CD14-positive monocyte (primary cell): ENCODE measurements around the gene PTGFRN. TPM values are rescaled to one million over a fixed set of nuclear protein-coding genes. Genes with fewer than 3 reads are reported as not detected.

Source experiments
- DNase-seq, 3 donors: peaks; one replicate each; pipeline ENCODE4 v3.0.0-alpha.2; 2011 to 2022
- H2AFZ ChIP-seq: 2 replicates; pipeline ENCODE4 v1.6.0; 2012; ENCODE audit warnings: mild to moderate bottlenecking, low read depth, low read length, inconsistent platforms; ENCODE audit not compliant: insufficient read depth, poor library complexity, severe bottlenecking
- H3K27ac ChIP-seq, 2 donors: 1 replicate in 1 of 2; 2 replicates in 1 of 2; pipeline ENCODE4 v1.5.1; 2012 to 2013; ENCODE audit warnings: low read length in 2 of 2, control low read depth in 1 of 2, inconsistent platforms in 1 of 2, low read depth in 1 of 2, mild to moderate bottlenecking in 1 of 2
- H3K27me3 ChIP-seq, 2 donors: one replicate each; pipeline versions ENCODE4 v1.6.0 to v1.6.1; 2011 to 2013; ENCODE audit warnings: low read length in 2 of 2; ENCODE audit not compliant: control insufficient read depth in 2 of 2, insufficient read depth in 2 of 2
- H3K36me3 ChIP-seq, 2 donors: replicated peaks in 1 of 2; 1 replicate in 1 of 2; 2 replicates in 1 of 2; pipeline versions ENCODE4 v1.5.1 to v1.6.1; 2012 to 2013; ENCODE audit warnings: low read length in 2 of 2, control low read depth in 1 of 2, inconsistent platforms in 1 of 2, mild to moderate bottlenecking in 1 of 2; ENCODE audit not compliant: insufficient read depth in 2 of 2, control insufficient read depth in 1 of 2
- H3K4me1 ChIP-seq, 2 donors: 1 replicate in 1 of 2; 2 replicates in 1 of 2; pipeline versions ENCODE4 v1.5.1 to v1.6.1; 2012 to 2013; ENCODE audit warnings: low read length in 2 of 2, control low read depth in 1 of 2, inconsistent platforms in 1 of 2, mild to moderate bottlenecking in 1 of 2, moderate library complexity in 1 of 2; ENCODE audit not compliant: insufficient read depth in 2 of 2, control insufficient read depth in 1 of 2
- H3K4me2 ChIP-seq: replicated peaks from 2 replicates; pipeline ENCODE3; 2012; ENCODE audit warnings: low read length, moderate library complexity, mild to moderate bottlenecking; ENCODE audit not compliant: poor library complexity, severe bottlenecking; ENCODE audit errors: extremely low read depth
- H3K4me3 ChIP-seq, 3 experiments: fragments of 200-600 bp in 1 of 3; sonication (generic) in 1 of 3; replicated peaks in 1 of 3; 1 replicate in 2 of 3; 2 replicates in 1 of 3; pipeline ENCODE4 v1.5.1; 2011 to 2013; ENCODE audit warnings: low read length in 3 of 3, mild to moderate bottlenecking in 3 of 3, control low read depth in 2 of 3, low read depth in 2 of 3, inconsistent platforms in 1 of 3, moderate library complexity in 1 of 3
- H3K79me2 ChIP-seq: 2 replicates; pipeline ENCODE4 v1.6.0; 2012; ENCODE audit warnings: mild to moderate bottlenecking, control low read depth, inconsistent platforms, low read length, moderate library complexity; ENCODE audit not compliant: insufficient read depth
- H3K9ac ChIP-seq: 2 replicates; pipeline ENCODE4 v1.6.0; 2017; ENCODE audit warnings: low read length, mild to moderate bottlenecking; ENCODE audit not compliant: insufficient read depth, poor library complexity, severe bottlenecking
- H3K9me3 ChIP-seq, 2 donors: replicated peaks in 1 of 2; 1 replicate in 1 of 2; 2 replicates in 1 of 2; pipeline versions ENCODE4 v1.5.1 to v1.6.1; 2012 to 2013; ENCODE audit warnings: low read length in 2 of 2, control low read depth in 1 of 2; ENCODE audit not compliant: control insufficient read depth in 1 of 2, insufficient read depth in 1 of 2
- H4K20me1 ChIP-seq: 2 replicates; pipeline ENCODE4 v1.6.0; 2012; ENCODE audit warnings: mild to moderate bottlenecking, low read length, control low read depth, moderate library complexity; ENCODE audit not compliant: insufficient read depth
- H3K27ac Mint-ChIP-seq, 7 donors: one replicate each; pipeline ENCODE4 v1.8.0; 2020; ENCODE audit warnings: mild to moderate bottlenecking in 7 of 7, mixed read lengths in 7 of 7, moderate library complexity in 6 of 7, inconsistent platforms in 2 of 7
- H3K27me3 Mint-ChIP-seq, 3 donors: one replicate each; pipeline ENCODE4 v1.8.0; 2021 to 2022; ENCODE audit warnings: low read depth in 3 of 3, mild to moderate bottlenecking in 3 of 3, mixed read lengths in 3 of 3, moderate library complexity in 3 of 3, inconsistent platforms in 1 of 3
- H3K36me3 Mint-ChIP-seq, 2 donors: one replicate each; pipeline ENCODE4 v1.8.0; 2020; ENCODE audit warnings: mixed read lengths in 2 of 2, inconsistent platforms in 1 of 2, mild to moderate bottlenecking in 1 of 2
- H3K4me1 Mint-ChIP-seq: one replicate; pipeline ENCODE4 v1.8.0; 2020; ENCODE audit warnings: mild to moderate bottlenecking, mixed read lengths
- H3K4me3 Mint-ChIP-seq, 2 donors: one replicate each; pipeline ENCODE4 v1.8.0; 2020; ENCODE audit warnings: mild to moderate bottlenecking in 2 of 2, mixed read lengths in 2 of 2, moderate library complexity in 1 of 2
- H3K9me3 Mint-ChIP-seq, 7 donors: one replicate each; pipeline ENCODE4 v1.8.0; 2020 to 2022; ENCODE audit warnings: mixed read lengths in 7 of 7, mild to moderate bottlenecking in 6 of 7, moderate library complexity in 6 of 7, inconsistent platforms in 2 of 7
- WGBS: methylation state at CpG from one replicate; pipeline ENCODE4 v1.1.5; 2013; ENCODE audit warnings: missing lambda C conversion rate; ENCODE audit not compliant: insufficient coverage; 5-methylcytosine and 5-hydroxymethylcytosine counted together
- intact Hi-C, 2 donors: fragments of 100-400 bp; cut with micrococcal nuclease; formaldehyde crosslinking; loops; one replicate each; pipeline versions ENCODE4 v1.15.0 to v1.15.1; 2023
- polyA plus RNA-seq, 3 donors: library from polyadenylated mRNA; depleted of rRNA in 1 of 3; unstranded in 2 of 3; stranded (reverse) in 1 of 3; fragments of 300-500 nt in 2 of 3; fragments of >200 nt in 1 of 3; fragmentation: Illumina TruSeq in 2 of 3; gene quantifications; 1 replicate in 2 of 3; 2 replicates in 1 of 3; pipeline ENCODE4 v1.2.3, GENCODE V29; 2012 to 2021
- TF ChIP-seq, protein P1 (sequence below): fragments of 200-600 bp; IDR thresholded peaks from one replicate; pipeline ENCODE4 v1.8.0; 2022; ENCODE audit warnings: antibody characterized with exemption, mild to moderate bottlenecking

Gene PTGFRN
- polyA plus RNA-seq, 3 donors: 1.5 to 2.9 (median 1.6) TPM

DNA sequence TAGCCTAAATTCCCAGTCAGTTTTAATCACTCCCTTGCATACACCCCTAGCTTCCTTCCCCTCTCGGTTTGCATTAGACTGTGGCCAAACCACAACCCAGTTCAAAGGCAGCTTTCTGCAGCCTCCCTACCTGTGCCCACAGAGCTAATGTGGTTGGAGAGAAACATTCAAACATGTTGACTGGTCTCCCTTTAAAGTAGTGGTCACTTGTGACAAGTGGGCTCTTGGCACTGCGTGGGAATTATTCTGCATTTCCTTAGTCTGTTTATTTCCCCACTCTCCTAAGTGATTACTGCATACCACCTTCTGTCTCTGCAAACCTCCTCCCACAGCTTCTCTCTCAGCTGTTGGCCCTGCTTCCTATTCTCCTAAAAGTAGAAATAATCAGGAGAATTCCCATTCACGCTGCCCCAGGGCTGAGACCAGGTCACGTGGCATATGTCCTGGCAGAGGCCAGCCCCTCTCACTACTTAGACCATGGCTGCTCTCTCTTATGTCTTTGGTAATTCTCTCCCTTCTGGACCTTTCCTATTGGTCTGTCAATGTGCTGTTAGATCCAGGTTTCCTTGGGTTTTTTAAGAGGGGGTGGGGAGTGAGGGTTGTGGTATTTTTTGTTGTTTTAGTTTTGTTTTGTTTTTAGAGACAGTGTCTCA, 53.4 kb downstream of the PTGFRN start:
- Histone ChIP-seq H3K27me3 (no peaks in the 10 kb centered on the region), H3K36me3 (no peaks in the 10 kb centered on the region), H3K27ac (no peak overlapping the region), H2AFZ (no peak overlapping the region), H3K4me3 (no peak overlapping the region), H3K79me2 (no peaks in the 10 kb centered on the region), H3K4me2 (no peak overlapping the region), H3K9ac (no peak overlapping the region), H3K9me3 (no peaks in the 10 kb centered on the region), H3K4me1 (peaks cover 7% of the 10 kb centered on the region in 2 donors), H4K20me1 (no peaks in the 10 kb centered on the region)
- Mint-ChIP-seq H3K27ac (no peak overlapping the region), H3K27me3 (peaks cover 2 to 6% (median 5%) of the 10 kb centered on the region in 3 donors), H3K4me1 (no peaks in the 10 kb centered on the region), H3K4me3 (no peak overlapping the region), H3K9me3 (no peaks in the 10 kb centered on the region), H3K36me3 (no peaks in the 10 kb centered on the region)
- DNase-seq: no peak
- intact Hi-C loops: no loop called here
- TF ChIP-seq, protein P1, sequence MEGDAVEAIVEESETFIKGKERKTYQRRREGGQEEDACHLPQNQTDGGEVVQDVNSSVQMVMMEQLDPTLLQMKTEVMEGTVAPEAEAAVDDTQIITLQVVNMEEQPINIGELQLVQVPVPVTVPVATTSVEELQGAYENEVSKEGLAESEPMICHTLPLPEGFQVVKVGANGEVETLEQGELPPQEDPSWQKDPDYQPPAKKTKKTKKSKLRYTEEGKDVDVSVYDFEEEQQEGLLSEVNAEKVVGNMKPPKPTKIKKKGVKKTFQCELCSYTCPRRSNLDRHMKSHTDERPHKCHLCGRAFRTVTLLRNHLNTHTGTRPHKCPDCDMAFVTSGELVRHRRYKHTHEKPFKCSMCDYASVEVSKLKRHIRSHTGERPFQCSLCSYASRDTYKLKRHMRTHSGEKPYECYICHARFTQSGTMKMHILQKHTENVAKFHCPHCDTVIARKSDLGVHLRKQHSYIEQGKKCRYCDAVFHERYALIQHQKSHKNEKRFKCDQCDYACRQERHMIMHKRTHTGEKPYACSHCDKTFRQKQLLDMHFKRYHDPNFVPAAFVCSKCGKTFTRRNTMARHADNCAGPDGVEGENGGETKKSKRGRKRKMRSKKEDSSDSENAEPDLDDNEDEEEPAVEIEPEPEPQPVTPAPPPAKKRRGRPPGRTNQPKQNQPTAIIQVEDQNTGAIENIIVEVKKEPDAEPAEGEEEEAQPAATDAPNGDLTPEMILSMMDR: no peak
- whole genome bisulfite sequencing: 10% methylated on average over 2 of the region's 4 CpGs

DNA sequence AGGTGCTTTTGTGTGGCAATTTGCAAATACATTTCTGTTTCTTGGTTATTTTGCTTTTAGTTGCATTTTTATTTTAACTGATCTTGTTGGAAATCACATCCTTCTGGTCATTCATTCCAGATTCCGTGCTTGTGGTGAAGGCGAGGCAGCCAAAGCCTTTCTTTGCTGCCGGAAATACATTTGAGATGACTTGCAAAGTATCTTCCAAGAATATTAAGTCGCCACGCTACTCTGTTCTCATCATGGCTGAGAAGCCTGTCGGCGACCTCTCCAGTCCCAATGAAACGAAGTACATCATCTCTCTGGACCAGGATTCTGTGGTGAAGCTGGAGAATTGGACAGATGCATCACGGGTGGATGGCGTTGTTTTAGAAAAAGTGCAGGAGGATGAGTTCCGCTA, 57.1 kb downstream of the PTGFRN start:
- H3K9me3 ChIP-seq: no peaks in the 10 kb centered on the region
- Mint-ChIP-seq H3K36me3 (no peaks in the 10 kb centered on the region), H3K27ac (no peak overlapping the region), H3K9me3 (no peaks in the 10 kb centered on the region), H3K27me3 (peaks cover 0 to 3% (median 2%) of the 10 kb centered on the region in 3 donors), H3K4me3 (no peak overlapping the region), H3K4me1 (peaks cover 8% of the 10 kb centered on the region)
- no peak for DNase-seq
- intact Hi-C loops: no loop called here
- H3K27me3 ChIP-seq: no peaks in the 10 kb centered on the region
- H3K4me1 ChIP-seq: peaks cover 7% of the 10 kb centered on the region in 2 donors
- WGBS: 98% methylated on average over 11 of the region's 11 CpGs
- H2AFZ ChIP-seq: no peak overlapping the region
- H3K4me3 ChIP-seq: no peak overlapping the region
- no peaks in the 10 kb centered on the region for H3K79me2 ChIP-seq
- H3K4me2 ChIP-seq: no peak overlapping the region
- no peaks in the 10 kb centered on the region for H4K20me1 ChIP-seq
- no peak overlapping the region for H3K27ac ChIP-seq
- no peaks in the 10 kb centered on the region for H3K36me3 ChIP-seq
- TF ChIP-seq, protein P1: no peak
- no peak overlapping the region for H3K9ac ChIP-seq
